ENCODE data around the gene RDX.

The RDX gene

DNA sequence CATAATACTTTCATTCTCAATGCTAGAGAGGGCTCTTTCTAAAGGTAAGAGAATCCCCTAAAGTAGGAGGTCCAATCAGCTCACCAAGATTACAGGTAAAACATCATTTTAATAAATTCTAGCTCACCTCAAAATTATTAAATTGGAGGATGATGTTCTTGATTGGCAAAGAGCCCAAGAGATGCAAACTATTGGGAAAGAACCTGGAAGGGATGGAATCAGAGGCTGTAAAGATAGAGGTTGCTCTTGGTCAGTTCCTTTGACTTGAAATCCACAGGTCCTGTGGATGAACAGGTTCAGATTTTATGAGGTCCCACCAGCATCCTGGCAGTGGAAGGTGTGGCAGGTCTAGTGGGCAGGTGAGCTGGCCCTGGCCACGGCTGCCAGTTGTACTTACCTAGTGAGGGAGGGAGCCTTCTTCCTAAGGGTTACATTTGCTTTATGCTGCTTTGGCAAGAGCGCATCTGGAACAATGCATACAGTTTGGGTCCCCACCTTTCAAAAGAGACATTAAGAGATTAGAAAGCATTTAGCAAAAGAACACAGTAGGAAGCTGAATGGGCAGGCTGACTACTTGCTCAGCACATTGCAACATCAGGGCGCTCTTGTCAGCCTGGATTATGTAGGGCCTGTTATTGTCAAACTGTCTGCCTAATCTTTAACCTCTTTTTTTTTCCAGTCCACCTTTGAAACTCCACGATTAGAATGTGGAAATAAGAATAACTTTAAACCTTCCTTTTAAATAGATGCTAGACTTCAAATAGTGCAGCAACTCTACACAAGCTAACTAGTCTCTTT is 97.0 kb downstream of the RDX start:
- Histone ChIP-seq H3K4me3 (ENCODE audit: low read depth, low read length, poor library complexity, severe bottlenecking) (no peak overlapping the region), H3K79me2 (ENCODE audit: insufficient read depth, low read length) (no peaks in the 10 kb centered on the region), H3K9me3 (ENCODE audit: low read length) (no peaks in the 10 kb centered on the region), H3K4me1 (ENCODE audit: insufficient read depth, low read length, severe bottlenecking) (no peaks in the 10 kb centered on the region), H4K20me1 (ENCODE audit: insufficient read depth, low read length) (no peaks in the 10 kb centered on the region), H3K36me3 (ENCODE audit: insufficient read depth, low read length) (no peaks in the 10 kb centered on the region), H3K27ac (ENCODE audit: low read depth, low read length, poor library complexity, severe bottlenecking) (no peak overlapping the region), H3F3A (ENCODE audit: insufficient read depth, low read length) (no peaks in the 10 kb centered on the region), H3K9ac (ENCODE audit: low read length) (no peak overlapping the region), H3K27me3 (ENCODE audit: insufficient read depth, low read length) (no peaks in the 10 kb centered on the region), H3K4me2 (ENCODE audit: low read length) (no peak overlapping the region), H2AFZ (ENCODE audit: low read length) (no peak overlapping the region), H3K9me2 (ENCODE audit: low read depth, low read length) (no peaks in the 10 kb centered on the region)
- TF ChIP-seq EZH2 (IDR thresholded peaks at IDR 0.05; ENCODE audit: borderline replicate concordance, low read length) (no peak), CTCF (IDR thresholded peaks at IDR 0.05; ENCODE audit: low read length) (no peak)

GRCh38 chr11:110198031-110198729 is 98.2 kb downstream of the RDX start:
- H2AFZ ChIP-seq (ENCODE audit: low read length) = no peak overlapping the region
- H3F3A ChIP-seq (ENCODE audit: insufficient read depth, low read length) = no peaks in the 10 kb centered on the region
- no peaks in the 10 kb centered on the region for H3K9me3 ChIP-seq (ENCODE audit: low read length)
- H3K4me1 ChIP-seq (ENCODE audit: insufficient read depth, low read length, severe bottlenecking) = no peaks in the 10 kb centered on the region
- no peak for TF ChIP-seq EZH2 (IDR thresholded peaks at IDR 0.05; ENCODE audit: borderline replicate concordance, low read length)
- TF ChIP-seq CTCF (IDR thresholded peaks at IDR 0.05; ENCODE audit: low read length) = no peak
- H4K20me1 ChIP-seq (ENCODE audit: insufficient read depth, low read length) = no peaks in the 10 kb centered on the region
- H3K9ac ChIP-seq (ENCODE audit: low read length) = no peak overlapping the region
- H3K4me2 ChIP-seq (ENCODE audit: low read length) = no peak overlapping the region
- H3K36me3 ChIP-seq (ENCODE audit: insufficient read depth, low read length) = no peaks in the 10 kb centered on the region
- no peaks in the 10 kb centered on the region for H3K79me2 ChIP-seq (ENCODE audit: insufficient read depth, low read length)
- no peaks in the 10 kb centered on the region for H3K9me2 ChIP-seq (ENCODE audit: low read depth, low read length)
- H3K4me3 ChIP-seq (ENCODE audit: low read depth, low read length, poor library complexity, severe bottlenecking) = no peak overlapping the region
- no peak overlapping the region for H3K27ac ChIP-seq (ENCODE audit: low read depth, low read length, poor library complexity, severe bottlenecking)
- H3K27me3 ChIP-seq (ENCODE audit: insufficient read depth, low read length) = no peaks in the 10 kb centered on the region

- H3F3A ChIP-seq (ENCODE audit: insufficient read depth, low read length) = no peaks in the 10 kb centered on the region
- H3K27me3 ChIP-seq (ENCODE audit: insufficient read depth, low read length) = no peaks in the 10 kb centered on the region
- H3K9me3 ChIP-seq (ENCODE audit: low read length) = peaks cover 1% of the 10 kb centered on the region
- no peaks in the 10 kb centered on the region for H3K9me2 ChIP-seq (ENCODE audit: low read depth, low read length)
- H3K79me2 ChIP-seq (ENCODE audit: insufficient read depth, low read length) = no peaks in the 10 kb centered on the region
- H3K4me1 ChIP-seq (ENCODE audit: insufficient read depth, low read length, severe bottlenecking) = peaks cover 8% of the 10 kb centered on the region
- no peaks in the 10 kb centered on the region for H4K20me1 ChIP-seq (ENCODE audit: insufficient read depth, low read length)
- H3K9ac ChIP-seq (ENCODE audit: low read length) = no peak overlapping the region
- no peaks in the 10 kb centered on the region for H3K36me3 ChIP-seq (ENCODE audit: insufficient read depth, low read length)
- no peak overlapping the region for H3K27ac ChIP-seq (ENCODE audit: low read depth, low read length, poor library complexity, severe bottlenecking)
- H3K4me2 ChIP-seq (ENCODE audit: low read length) = no peak overlapping the region
- H3K4me3 ChIP-seq (ENCODE audit: low read depth, low read length, poor library complexity, severe bottlenecking) = no peak overlapping the region
- TF ChIP-seq CTCF (IDR thresholded peaks at IDR 0.05; ENCODE audit: low read length) = no peak
- TF ChIP-seq EZH2 (IDR thresholded peaks at IDR 0.05; ENCODE audit: borderline replicate concordance, low read length) = no peak
- no peak overlapping the region for H2AFZ ChIP-seq (ENCODE audit: low read length)
Measured at GRCh38 chr11:110196884-110197420, 99.5 kb downstream of the RDX start.

Data from OCI-LY1 (cell line).